ENCODE results near the gene PARVB.
"Not testable (repeated sequence)": the region's sequence is repeated elsewhere in the genome, so short reads cannot be mapped to it uniquely, and the experiment has no call there.

Gene PARVB

DNA sequence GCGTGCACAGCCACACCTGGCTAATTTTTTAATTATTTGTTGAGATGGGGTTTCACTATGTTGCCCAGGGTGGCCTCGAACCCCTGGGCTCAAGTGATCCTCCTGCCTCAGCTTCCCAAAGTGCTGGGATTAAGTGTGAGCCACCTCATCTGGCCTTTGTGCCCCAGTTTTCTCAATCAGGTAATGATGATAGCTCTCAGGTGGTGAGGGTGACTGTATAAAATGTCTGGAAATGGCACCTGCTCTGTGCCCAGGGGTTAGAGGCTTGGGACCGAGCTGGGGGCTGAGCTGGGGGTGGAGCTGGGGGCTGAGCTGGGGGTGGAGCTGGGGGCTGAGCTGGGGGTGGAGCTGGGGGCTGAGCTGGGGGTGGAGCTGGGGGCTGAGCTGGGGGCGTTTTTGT is 32.5 kb downstream of the PARVB start:
- DNase-seq (ENCODE audit: low spot score) = not testable (repeated sequence)

GRCh38 chr22:44057401-44057987 is 33.4 kb downstream of the PARVB start:
- DNase-seq (ENCODE audit: low spot score) = no peak

- DNase-seq (ENCODE audit: low spot score) = no peak
These were observed 39.6 kb downstream of the PARVB start for GRCh38 chr22:44063462-44064371.

DNA sequence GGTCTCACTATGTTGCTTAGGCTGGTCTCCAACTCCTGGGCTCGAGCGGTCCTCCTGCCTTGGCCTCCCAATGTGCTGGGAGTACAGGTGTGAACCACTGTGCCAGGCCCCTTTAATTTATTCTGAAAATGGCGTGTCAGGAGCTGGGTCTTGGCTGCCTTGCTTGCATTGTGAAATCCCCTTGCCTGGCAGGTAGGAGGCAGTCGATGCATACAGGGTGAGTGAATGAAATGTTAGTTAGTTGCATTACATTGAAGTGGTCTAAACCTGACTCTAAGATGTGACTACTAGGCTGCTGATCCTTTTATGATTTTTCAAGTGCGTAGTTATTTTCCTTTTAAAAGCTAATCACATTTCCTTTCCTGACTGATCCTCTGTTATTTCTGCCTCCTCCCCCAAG is 42.9 kb downstream of the PARVB start:
- no peak for DNase-seq (ENCODE audit: low spot score)

GRCh38 chr22:44067901-44068300 is 43.8 kb downstream of the PARVB start:
- no peak for DNase-seq (ENCODE audit: low spot score)

- DNase-seq (ENCODE audit: low spot score) = peak; percentile 63
These were observed 44.5 kb downstream of the PARVB start for GRCh38 chr22:44068422-44069191.

DNA sequence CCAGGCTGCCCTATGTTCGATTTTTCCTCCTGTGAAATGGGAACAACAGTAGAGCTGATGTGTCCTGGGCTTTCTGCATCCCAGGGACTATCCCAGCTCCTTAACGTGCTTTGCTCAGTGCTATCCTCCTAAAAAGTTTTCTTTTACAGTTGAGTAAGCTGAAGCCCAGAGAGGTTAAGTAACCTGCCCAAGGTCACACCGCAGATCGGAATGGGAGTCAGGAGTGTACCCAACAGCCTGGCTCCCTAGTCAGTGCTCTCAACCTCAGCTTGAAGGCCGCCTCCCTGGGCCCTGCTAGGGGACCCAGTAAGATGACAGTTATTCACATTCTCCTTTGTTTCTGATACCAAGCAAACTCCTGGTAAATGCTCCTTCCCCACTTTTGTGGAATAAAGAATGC is 45.9 kb downstream of the PARVB start:
- DNase-seq (ENCODE audit: low spot score) = no peak

GRCh38 chr22:44071781-44072326 is 47.8 kb downstream of the PARVB start:
- no peak for DNase-seq (ENCODE audit: low spot score)

DNA sequence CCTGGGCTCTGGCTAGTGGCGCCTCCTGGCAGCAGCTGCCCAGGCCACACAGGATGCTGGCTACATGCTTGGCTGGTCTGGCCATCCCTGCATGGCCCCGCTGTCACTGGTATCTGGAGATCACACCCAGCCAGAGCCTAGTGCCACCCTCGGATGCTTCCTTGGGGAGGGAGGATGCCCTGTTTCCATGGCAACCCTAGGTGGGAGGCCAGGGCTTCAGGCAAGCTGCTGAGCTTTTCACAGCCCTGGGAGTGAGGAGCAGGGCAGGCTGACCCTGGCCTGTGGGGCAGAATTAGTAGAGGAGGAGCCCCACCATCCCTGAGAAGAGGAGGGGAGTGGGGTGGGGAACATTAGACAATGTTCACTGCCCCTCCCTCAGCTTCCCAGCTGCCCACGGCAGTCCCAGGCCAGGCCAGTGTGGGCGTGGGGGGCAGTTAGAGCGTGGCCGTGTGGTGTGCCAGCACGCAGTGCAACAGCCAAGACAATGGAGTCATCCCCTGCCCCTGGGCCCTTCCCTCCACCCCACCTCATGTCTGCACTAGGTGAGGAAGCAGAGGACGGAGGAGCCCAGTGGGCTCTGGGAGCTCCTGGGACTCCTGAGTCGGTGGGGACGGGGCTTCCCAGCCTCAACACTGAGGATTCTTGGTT is 50.4 kb downstream of the PARVB start:
- DNase-seq (ENCODE audit: low spot score) = no peak

GRCh38 chr22:44075022-44075421 is 50.9 kb downstream of the PARVB start:
- no peak for DNase-seq (ENCODE audit: low spot score)

GRCh38 chr22:44075670-44076069 is 51.6 kb downstream of the PARVB start:
- no peak for DNase-seq (ENCODE audit: low spot score)

- DNase-seq (ENCODE audit: low spot score) = no peak
These were observed 52.7 kb downstream of the PARVB start for GRCh38 chr22:44076825-44077224.

- DNase-seq (ENCODE audit: low spot score) = peak; percentile 89
These were observed 57.1 kb downstream of the PARVB start for GRCh38 chr22:44080936-44081861.

DNA sequence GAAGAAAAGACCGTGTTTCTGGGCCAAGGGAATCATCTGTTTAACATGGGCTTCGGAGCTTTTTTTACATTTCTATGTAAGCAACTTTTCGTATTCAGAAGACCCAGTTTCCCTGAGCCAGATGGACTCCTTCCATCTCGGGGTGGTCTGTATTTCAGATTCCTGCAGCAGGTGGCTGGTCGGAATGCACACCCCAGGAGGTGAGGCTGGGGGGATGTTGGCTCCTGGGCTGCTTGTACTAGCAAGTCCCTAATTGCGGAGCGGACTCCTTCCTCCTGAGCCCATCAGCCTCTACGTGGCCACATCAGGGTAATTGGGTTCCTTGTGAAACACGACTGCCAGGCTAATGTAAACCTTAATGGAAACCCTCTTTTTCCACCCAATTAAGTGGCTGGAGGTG is 58.7 kb downstream of the PARVB start:
- no peak for DNase-seq (ENCODE audit: low spot score)

GRCh38 chr22:44084044-44084772 is 60.1 kb downstream of the PARVB start:
- no peak for DNase-seq (ENCODE audit: low spot score)

- DNase-seq (ENCODE audit: low spot score) = peak; percentile 36
These were observed 61.7 kb downstream of the PARVB start for GRCh38 chr22:44085743-44086270.

- DNase-seq (ENCODE audit: low spot score) = no peak
These were observed 62.4 kb downstream of the PARVB start for GRCh38 chr22:44086271-44087088.

DNA sequence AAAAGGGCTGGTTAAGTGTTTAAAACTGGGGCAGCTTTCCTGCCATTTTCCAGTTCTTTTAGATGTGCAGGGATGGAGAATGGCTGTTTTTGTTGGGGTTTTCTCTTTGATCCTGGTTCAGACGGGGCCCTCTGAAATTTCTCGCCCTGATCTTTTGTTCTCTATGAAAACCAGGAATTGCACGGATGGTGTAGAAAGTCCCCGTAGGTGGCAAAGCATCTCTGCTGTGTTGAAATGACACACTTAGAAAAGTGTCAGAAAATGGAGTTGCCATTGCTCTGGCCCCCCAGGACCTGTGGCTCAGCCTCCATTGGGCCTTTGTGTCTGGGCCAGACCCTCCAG is 63.0 kb downstream of the PARVB start:
- DNase-seq (ENCODE audit: low spot score) = no peak

DNA sequence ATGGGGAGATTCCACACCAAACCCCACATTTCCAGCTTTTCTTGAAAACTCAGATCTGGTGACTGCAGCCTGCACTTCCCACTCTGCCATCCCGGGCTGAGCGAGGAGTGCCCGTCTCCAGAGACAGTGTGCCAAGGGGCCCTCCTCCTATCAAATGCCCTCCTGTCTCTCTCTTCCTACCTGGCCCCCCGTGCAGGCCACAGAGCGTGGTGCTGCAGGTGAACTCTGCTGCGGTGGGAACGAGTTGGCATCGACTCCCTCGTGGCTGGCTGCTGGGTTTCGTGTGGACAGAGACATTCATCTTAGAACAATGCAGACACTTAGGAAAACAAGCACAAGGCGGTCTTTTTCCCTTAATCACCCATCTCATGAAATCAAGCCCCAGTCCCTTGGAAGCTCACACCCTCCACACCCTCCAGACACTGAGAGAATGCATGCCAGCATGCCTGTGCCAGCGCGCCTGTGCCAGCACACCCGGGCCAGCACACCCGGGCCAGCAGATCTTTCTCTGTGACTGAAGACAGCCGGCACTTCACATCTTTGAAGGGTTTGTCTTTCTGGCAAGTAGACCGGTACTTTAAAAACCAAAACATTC is 65.0 kb downstream of the PARVB start:
- peak; percentile 64 for DNase-seq (ENCODE audit: low spot score)

All from Ammon's horn (tissue), 1 donor.